GM15510 (cell line): ENCODE data around the gene BANF1.

Experiments
- POLR2A ChIP-seq: IDR thresholded peaks from 3 replicates; pipeline ENCODE4 v1.6.1; 2011; ENCODE audit warnings: borderline replicate concordance; ENCODE audit not compliant: insufficient read length; ENCODE audit errors: extremely low read depth

Gene BANF1

GRCh38 chr11:65973439-65974110 is 28.7 kb upstream of the BANF1 start:
- no peak for TF ChIP-seq POLR2A

GRCh38 chr11:65975771-65976170 is 26.5 kb upstream of the BANF1 start:
- no peak for TF ChIP-seq POLR2A

GRCh38 chr11:65976216-65977176 is 25.8 kb upstream of the BANF1 start:
- TF ChIP-seq POLR2A = no peak

GRCh38 chr11:65977621-65978390 is 24.5 kb upstream of the BANF1 start:
- TF ChIP-seq POLR2A = no peak

- TF ChIP-seq POLR2A = no peak
Measured at GRCh38 chr11:65978391-65979238, 23.7 kb upstream of the BANF1 start.

- TF ChIP-seq POLR2A = no peak
Measured at GRCh38 chr11:65979261-65979759, 23.0 kb upstream of the BANF1 start.

GRCh38 chr11:65981101-65981740 is 21.1 kb upstream of the BANF1 start:
- TF ChIP-seq POLR2A = no peak

- TF ChIP-seq POLR2A = no peak
Measured at GRCh38 chr11:65981972-65982823, 20.1 kb upstream of the BANF1 start.

GRCh38 chr11:65982824-65983588 is 19.3 kb upstream of the BANF1 start:
- no peak for TF ChIP-seq POLR2A

- no peak for TF ChIP-seq POLR2A
Measured at GRCh38 chr11:65983589-65983987, 18.7 kb upstream of the BANF1 start.

GRCh38 chr11:65987336-65987735 is 15.0 kb upstream of the BANF1 start:
- no peak for TF ChIP-seq POLR2A
